Limb (tissue), 2 donors: ENCODE results near the gene PEPD.

Source experiments
- DNase-seq, 2 donors: peaks; one replicate each; pipeline ENCODE4 v3.0.0-alpha.2; 2016; ENCODE audit errors: extremely low spot score in 2 of 2

The PEPD gene

DNA sequence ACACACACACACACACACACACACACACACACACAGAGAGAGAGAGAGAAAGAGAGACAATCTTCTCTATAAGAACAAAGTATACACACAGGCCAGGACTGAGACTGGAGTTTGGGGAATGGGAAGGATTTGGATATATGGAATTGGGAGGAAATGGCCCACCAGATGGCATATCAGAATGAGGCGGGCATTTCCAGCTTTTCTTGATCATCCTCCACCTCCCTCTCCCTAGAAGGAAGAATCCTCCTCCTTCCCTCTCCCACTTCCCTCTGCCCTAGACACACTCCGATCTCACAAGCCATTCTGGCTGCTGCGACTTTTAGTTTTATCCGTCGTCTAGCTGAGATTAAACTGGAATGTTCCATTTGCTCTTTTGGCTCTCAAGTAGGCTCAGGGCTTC is 158.1 kb downstream of the PEPD start:
- no peak for DNase-seq

DNA sequence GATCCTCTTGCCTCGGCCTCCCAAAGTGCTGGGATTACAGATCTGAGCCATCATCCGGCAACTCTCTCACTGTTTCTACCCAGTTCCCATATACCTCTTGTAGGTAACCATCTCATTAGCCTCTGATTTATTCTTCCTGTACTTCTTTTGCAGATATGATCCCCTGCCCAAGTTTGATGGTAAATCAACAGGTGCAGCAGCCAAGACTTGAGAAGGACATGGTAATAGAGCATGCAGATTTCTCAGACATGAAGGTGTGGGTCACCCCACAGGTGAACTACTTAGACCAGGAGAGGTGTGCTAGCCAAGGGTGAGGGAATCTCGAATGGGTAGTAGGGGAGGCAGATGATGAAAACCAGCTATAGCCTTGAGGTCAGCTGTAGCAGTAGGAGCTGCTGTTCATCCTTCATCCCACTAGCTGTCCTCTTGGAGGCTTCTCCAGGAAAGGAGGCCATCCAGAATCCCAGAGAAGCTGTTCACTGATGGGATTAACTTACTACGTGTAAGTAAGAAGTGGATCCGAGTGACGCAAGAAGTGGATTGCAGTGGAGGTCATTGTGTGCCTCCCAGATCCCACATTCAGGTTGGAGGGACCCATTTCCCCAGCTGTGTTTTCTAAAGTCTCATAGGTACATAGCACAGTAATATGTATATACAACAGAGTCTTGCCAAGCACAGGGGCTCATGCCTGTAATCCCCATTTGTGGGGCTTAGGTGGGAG is 158.9 kb downstream of the PEPD start:
- DNase-seq = no peak

DNA sequence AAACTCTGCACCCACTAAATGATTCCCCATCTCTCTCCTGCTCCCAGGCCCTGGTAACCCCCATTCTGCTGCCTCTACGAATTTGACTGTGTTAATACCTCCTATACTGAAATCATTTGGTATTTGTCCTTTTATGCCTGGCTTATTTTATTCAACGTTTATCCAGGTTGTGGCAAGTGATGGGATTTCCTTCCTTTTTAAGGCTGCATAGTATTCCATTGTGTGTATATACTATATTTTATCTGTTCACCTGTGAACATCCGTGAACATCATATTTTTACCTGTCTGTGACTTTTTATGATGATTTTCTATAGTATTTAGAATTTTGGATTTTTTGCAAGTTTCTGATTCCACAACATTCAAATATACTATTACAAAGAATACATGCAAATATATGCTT is 162.0 kb downstream of the PEPD start:
- DNase-seq = no peak

DNA sequence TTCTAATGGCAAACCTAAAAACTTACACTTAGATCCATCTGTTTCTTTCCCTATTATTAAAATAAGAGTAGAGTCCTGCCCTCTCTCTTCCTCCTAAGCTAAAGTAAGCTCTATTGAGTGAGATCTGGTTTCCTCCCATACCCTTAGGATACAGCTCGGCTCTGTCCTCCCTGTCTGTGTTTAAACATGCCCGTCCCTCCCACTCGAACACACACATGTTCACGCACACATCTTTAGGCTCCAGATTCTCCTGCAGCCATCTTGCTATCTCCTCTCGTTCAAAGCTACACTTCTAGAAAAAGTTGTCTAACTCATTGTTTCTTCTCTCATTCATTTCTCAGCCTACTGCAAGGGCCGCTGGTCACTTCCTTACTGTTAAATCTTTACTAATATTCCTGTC is 163.2 kb downstream of the PEPD start:
- no peak for DNase-seq

DNA sequence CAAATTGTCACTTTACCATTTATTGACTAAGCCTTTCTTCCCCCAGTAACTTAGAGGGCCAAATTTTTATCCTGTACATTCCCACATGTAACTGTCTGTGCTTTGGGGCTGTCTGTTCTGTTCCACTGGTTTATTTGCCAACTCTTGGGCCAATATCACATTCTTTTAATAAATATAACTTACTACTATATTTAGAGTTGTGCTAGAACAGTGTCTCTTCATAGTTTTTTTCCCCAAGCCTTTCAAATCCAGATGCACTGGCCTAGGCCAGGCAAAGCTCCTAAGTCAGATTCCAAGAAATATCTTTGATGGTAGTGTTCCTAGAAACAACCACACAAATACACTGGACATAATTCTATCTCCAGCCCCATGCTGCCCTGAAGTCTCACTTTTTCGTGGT is 164.0 kb downstream of the PEPD start:
- no peak for DNase-seq

DNA sequence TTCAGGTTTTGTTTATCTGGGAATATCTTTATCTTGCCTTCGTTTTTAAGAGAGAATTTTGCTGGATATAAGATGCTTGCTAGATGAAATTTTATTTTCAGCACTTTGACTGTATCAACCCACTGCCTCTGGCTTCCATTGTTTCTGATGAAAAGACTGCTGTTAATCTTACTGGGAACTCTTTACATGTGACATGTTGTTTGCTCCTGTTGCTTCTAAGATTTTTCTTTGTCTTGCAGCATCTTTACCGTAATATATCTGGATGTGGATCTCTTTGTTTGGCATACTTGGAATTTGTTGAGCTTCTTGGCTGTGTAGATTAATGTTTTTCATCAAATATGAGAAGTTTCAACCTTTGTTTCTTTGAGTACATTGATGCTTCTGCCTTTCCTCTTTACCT is 166.1 kb downstream of the PEPD start:
- DNase-seq = no peak

DNA sequence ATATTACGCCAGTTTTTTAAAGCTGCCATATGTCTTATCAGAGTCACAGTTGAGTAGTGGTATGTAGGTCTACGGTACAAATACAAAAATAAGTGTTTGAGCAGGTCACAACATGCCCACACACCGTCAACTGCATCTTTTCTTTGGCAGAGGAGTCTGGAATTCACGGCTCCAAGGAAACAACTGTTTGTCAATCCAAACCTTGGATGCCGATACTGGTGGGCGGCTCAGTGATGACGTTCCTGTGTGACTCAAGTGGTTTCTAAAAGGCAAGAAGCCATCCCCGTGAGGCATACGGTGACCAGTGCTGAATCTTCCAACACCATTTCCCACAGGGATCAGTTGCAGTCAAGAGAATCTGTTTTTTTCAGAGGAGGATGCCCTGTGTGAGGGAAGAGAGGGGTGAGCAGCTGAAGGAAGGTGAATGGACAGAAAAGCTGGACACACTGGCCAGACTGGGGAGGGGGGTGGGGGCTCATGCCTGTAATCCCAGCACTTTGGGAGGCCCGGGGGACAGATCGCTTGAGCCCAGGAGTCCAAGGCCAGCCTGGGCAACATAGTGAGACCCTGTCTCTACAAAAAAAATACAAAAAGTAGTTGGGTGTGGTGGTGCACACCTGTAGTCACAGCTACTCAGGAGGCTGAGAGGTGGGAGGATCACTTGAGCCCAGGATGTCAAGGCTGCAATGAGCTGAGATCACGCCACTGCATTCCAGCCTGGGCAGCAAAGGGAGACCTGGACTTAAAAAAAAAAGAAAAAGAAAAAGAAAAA is 170.9 kb downstream of the PEPD start:
- no peak for DNase-seq

DNA sequence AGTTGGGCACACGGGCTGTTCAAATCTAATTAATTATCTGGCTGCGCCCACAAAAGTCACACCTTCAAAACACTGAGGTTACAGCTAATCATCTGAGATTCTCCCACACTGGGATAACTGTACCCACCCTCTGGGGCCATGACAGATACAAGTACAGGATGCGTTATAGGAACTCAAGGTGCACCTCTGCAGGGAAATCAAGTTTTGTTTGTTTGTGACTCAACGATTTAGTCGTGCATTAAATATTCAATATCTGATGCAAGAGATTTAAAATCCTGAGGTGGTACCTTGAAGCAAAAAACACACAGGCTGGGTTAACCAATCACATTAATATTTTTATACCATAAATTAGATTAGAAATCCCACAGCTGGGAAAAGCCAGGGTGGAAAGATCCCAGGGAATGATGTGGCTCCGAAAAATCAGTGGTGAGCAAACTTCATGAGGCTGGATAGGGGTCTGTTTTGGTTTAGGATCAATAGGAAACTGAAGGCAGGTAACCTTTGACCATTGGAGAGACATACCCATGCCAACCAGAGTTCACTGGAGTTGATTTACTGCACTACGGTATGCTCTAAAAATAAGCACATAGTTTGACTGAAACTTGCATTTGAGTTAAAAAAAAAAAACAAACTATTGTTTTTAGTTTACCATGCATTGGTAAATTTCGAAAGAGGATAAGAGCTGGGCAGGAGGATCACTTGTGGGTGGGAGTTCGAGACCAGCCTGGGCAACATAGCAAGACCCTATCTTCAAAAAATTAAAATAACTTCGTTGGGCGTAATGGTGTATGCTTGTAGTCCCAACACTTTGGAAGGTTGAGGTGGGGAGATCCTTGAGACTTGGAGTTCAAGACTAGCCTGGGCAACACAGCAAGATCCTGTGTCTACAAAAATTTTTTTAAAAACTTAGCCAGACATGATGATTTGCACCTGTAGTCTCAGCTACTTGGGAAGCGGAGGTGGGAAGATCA is 172.0 kb downstream of the PEPD start:
- DNase-seq = no peak

DNA sequence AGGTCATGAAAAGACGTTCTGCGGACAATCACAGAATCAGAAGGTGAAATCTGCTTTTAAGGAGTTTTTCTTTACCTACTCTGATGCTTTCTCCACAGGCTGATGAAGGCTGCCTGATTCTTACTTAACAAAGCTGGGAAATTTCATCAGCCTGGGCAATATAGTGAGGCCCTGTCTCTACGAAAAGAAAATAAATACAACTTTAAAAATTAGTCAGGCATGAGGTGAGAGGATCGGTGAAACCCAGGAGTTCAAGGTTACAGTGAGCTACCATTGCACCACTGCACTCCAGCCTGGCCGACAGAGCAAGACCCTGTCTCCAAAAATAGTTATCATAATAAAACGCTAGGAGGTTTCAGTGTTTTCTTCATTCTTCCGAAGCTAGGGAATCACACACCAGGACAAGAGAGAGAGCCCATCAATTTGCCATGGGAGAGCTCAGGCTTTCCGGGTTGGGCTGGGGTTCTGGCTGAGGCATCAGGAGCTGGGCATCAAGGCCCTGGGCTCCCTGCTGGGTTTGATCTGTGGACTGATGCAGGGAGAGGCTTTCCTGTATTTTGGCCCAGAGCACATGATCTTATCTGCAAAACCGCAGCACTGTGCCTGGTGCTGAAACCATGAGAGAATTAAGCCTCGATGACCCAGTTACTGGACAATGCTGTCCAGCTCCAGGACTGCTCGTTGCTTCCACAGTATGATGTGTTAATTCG is 173.1 kb downstream of the PEPD start:
- DNase-seq = no peak

DNA sequence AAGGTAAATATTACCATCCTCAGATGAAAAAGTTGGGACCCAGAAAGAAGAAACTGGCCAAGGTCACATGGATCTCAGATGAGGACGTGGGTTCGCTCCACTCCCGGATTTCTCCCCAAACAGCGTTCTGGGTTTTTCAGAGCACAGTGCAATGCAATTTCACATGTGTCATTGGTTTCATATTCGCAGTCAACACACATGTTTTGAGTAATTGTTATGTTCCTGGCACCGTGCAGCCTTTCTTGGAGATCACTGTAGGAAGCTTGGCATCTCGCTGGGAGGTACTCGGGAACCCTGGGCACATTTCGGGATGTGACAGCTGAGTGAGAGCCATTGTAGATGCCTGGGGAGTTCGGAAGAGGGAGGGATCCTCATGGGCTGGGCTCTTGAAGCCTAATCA is 174.3 kb downstream of the PEPD start:
- DNase-seq = no peak

DNA sequence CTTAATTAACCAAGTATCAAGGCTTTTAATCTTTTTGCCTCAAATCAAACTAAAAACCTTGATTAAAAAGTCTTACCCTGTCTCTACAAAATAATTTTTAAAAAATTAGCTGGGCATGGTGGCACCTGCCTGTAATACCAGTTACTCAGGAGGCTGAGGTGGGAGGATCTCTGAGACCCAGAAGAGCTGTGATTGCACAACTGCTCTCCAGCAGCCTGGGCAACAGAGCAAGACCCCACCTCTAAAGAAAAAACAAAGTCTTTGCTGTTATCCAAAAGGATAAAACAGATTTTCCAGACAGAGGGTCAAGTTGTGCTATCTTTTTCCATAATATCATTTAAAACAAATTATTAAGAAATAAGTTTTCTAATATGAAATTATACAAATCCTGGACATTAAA is 174.9 kb downstream of the PEPD start:
- DNase-seq = no peak

DNA sequence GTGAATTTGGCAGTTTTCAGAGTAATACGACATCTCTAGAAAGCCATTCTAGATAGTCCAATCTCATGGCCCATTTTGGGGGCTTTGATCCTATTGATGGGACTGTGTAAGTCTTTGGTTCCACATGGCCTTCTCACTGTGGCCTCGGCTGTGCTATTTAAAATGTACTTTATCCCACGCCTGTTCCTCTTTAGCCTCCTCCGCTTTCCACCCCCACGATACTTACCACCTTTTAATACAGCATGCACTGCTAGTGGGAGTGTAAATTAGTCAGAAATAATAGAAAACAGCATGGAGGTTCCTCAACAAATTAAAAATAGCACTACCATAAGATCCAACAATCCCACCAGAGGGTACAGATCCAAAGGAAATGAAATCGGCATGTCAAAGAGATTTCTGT is 176.4 kb downstream of the PEPD start:
- DNase-seq = no peak

DNA sequence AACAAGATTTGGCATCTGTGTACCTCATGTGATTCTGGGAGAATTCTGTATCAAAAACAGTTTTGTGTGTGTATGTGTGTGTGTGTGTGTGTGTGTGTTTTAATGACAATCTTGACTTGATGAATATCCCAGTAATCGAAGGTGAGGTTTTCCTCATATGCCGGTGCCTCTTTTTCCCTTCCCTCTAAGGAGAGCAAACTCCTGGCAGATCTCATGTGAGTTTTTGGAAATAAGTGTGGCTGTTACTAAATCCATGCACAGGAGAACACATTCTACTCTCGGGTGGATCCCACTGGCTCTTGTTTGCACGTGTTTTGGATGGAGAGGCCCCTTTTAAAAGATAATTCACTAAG is 177.0 kb downstream of the PEPD start:
- DNase-seq = peak in 1 of 2 donors; percentile 35

DNA sequence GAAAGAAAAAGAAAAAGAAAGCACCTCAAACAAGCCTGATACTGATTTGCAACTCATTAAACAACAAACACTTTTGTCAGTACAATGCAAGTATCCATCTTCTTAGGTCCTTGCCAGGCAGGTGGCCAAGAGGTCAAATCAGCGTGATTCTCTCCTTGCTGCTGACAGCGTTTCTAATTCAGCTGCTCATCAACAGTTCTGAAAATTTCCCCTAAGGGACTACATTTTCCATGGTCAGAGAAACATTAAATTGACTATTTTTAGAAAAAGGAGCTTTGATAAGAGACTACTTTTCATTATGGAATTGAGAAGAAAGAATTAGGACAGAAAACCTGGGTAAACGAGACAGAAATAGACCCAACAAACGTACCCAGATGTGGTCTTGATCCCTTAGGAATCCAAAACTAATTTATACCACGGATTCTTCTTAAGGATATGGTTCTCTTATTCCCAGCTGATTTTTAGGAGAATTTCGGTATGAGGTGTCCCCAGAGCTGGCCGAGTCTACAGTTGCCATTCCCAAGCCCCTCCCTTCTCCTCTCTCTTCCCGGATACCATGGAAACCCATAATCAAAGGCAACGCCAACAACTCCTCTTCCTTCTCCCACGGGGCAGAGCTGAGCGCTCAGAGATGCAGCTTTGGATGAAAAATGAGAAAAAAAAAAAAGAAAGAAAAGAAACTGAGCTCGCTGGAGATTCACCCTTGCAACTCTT is 177.6 kb downstream of the PEPD start:
- DNase-seq = peak; percentile 28 to 68

DNA sequence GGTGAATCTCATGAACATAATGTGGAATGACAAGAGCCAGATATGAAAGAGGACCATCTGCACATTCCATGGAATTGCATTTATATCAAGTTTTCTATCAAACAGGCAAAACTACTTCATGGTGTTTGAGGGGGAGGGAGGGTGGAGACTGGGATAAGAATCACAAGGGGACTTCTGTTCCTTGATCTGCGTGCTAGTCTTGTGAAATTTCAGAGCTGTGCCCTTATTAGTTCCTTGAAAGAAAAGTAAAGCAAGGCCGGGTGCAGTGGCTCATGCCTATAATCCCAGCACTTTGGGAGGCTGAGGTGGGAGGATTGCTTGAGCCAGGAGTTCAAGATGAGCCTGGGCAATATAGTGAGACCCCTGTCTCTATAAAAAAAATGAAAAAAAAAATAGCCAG is 178.3 kb downstream of the PEPD start:
- DNase-seq = no peak

DNA sequence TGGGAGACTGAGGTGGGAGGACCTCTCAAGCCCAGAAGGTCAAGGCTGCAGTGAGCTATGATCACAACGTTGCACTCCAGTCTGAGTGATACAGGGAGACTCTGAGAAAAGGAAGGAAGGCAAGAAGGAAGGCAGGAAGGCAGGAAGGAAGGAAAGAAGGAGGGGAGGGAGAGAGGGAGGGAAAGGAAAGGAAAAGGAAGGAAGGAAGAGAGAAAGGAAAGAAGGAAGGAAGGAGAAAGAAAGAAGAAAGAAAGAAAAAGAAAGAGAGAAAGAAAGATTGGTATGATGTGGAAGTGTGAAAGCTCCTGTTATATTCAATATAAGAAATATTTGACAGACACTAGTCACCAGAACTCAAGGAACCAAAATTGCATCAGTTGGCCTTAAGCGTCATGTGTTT is 180.6 kb downstream of the PEPD start:
- no peak for DNase-seq

DNA sequence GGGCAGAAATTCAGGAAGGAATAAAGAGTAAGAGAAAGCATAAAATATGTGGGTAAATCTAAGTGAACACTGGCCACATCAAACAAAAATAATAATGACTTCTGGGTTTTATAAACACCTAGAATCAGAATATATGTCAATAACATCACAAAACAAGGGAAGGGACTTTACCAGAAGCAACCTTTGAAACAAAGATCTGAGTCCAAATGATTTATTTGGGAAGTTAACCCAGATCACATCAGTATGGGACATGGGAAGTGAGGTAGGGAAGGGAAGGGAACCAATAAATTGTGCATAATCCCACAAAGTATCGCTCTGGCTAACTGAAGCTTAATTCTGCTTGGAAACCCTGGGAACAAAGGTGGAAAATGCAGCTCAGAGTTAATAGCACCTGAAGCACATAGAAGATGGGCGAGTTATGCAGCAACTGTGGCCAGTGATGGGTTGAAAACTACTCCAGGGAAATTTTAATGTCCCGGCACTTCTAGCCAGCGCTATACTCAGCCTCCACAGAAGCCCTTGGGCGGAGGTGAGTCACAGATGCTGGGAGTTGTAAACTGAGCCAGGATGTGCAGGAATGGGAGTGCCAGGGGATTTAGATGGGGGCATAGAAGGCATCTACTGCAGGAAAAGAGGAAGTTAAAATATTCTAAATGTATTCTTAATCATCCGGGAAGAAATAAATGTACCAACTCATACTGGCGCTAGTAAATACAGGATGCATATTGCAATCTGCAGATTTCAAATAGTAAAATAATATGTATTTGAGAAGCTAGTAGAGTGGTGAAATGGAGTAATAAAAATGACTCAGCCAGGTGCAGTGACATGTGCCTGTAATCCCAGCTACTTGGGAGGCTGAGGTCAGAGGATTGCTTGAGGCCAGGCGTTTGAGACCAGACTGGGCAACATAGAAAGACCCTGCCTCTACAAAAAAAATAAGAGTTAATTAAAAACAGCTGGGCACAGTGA is 182.3 kb downstream of the PEPD start:
- DNase-seq = no peak
